GM21515 (cell line): ENCODE data around the gene ATG7.
"Not testable (repeated sequence)": the region's sequence is repeated elsewhere in the genome, so short reads cannot be mapped to it uniquely, and the experiment has no call there.

ENCODE experiments used
- ATAC-seq: cut with Tn5 transposase; IDR thresholded peaks from one replicate; pipeline ENCODE4 v1.9.1; 2021; ENCODE audit not compliant: unreplicated experiment

ATG7 gene

GRCh38 chr3:11291808-11292207, 19.6 kb downstream of the ATG7 start:
- no peak for ATAC-seq

- no peak for ATAC-seq
Observed at GRCh38 chr3:11297126-11297525, 24.9 kb downstream of the ATG7 start.

GRCh38 chr3:11300970-11301369, 28.8 kb downstream of the ATG7 start:
- ATAC-seq = peak; percentile 83

GRCh38 chr3:11302444-11302843, 30.2 kb downstream of the ATG7 start:
- ATAC-seq = no peak

GRCh38 chr3:11304175-11304574, 32.0 kb downstream of the ATG7 start:
- ATAC-seq = no peak

- no peak for ATAC-seq
Observed at GRCh38 chr3:11305509-11305908, 33.3 kb downstream of the ATG7 start.

- no peak for ATAC-seq
Observed at GRCh38 chr3:11306817-11307589, 34.8 kb downstream of the ATG7 start.

- ATAC-seq = no peak
Observed at GRCh38 chr3:11307830-11308432, 35.7 kb downstream of the ATG7 start.

- no peak for ATAC-seq
Observed at GRCh38 chr3:11310258-11310657, 38.1 kb downstream of the ATG7 start.

GRCh38 chr3:11312166-11312565, 40.0 kb downstream of the ATG7 start:
- no peak for ATAC-seq

GRCh38 chr3:11317300-11317699, 45.1 kb downstream of the ATG7 start:
- no peak for ATAC-seq

- ATAC-seq = no peak
Observed at GRCh38 chr3:11322931-11323330, 50.7 kb downstream of the ATG7 start.

GRCh38 chr3:11323813-11324212, 51.6 kb downstream of the ATG7 start:
- no peak for ATAC-seq

- no peak for ATAC-seq
Observed at GRCh38 chr3:11327619-11328018, 55.4 kb downstream of the ATG7 start.

- ATAC-seq = no peak
Observed at GRCh38 chr3:11328196-11328945, 56.2 kb downstream of the ATG7 start.

- no peak for ATAC-seq
Observed at GRCh38 chr3:11329777-11330176, 57.6 kb downstream of the ATG7 start.

GRCh38 chr3:11331101-11331500, 58.9 kb downstream of the ATG7 start:
- ATAC-seq = no peak

- no peak for ATAC-seq
Observed at GRCh38 chr3:11335056-11335608, 62.9 kb downstream of the ATG7 start.

GRCh38 chr3:11339541-11339940, 67.3 kb downstream of the ATG7 start:
- ATAC-seq = no peak

- ATAC-seq = no peak
Observed at GRCh38 chr3:11346416-11346815, 74.2 kb downstream of the ATG7 start.

- ATAC-seq = not testable (repeated sequence)
Observed at GRCh38 chr3:11348877-11349276, 76.7 kb downstream of the ATG7 start.

GRCh38 chr3:11349446-11349845, 77.2 kb downstream of the ATG7 start:
- no peak for ATAC-seq
